Right hindlimb (tissue), 1 donor: ENCODE data around the gene CCZ1.
"Not testable (repeated sequence)": the region's sequence is repeated elsewhere in the genome, so short reads cannot be mapped to it uniquely, and the experiment has no call there.

Experiments used
- DNase-seq: peaks from one replicate; pipeline ENCODE4 v3.0.0-alpha.2; 2018

Gene CCZ1

GRCh38 chr7:5916529-5916928 lies 18.0 kb downstream of the CCZ1 start:
- not testable (repeated sequence) for DNase-seq

- not testable (repeated sequence) for DNase-seq
Observed at GRCh38 chr7:5924180-5924579, 25.6 kb downstream of the CCZ1 start.

GRCh38 chr7:5924630-5925029 lies 26.1 kb downstream of the CCZ1 start:
- DNase-seq: not testable (repeated sequence)

GRCh38 chr7:5926263-5926870 lies 27.8 kb downstream of the CCZ1 start:
- not testable (repeated sequence) for DNase-seq

GRCh38 chr7:5930290-5930689 lies 31.8 kb downstream of the CCZ1 start:
- DNase-seq: not testable (repeated sequence)

GRCh38 chr7:5931250-5931649 lies 32.7 kb downstream of the CCZ1 start:
- DNase-seq: not testable (repeated sequence)

GRCh38 chr7:5931905-5932644 lies 33.5 kb downstream of the CCZ1 start:
- not testable (repeated sequence) for DNase-seq

GRCh38 chr7:5934945-5935450 lies 36.5 kb downstream of the CCZ1 start:
- DNase-seq: not testable (repeated sequence)

GRCh38 chr7:5963205-5963604 lies 64.7 kb downstream of the CCZ1 start:
- not testable (repeated sequence) for DNase-seq

- not testable (repeated sequence) for DNase-seq
Observed at GRCh38 chr7:5963810-5964209, 65.3 kb downstream of the CCZ1 start.

GRCh38 chr7:5970347-5970911 lies 71.9 kb downstream of the CCZ1 start, which contains the start of gene RSPH10B:
Gene RSPH10B, minus strand, starts transcription at chr7:5970689. Its CDS starts 3,573 bp downstream, at chr7:5967116.
- not testable (repeated sequence) for DNase-seq

GRCh38 chr7:5973580-5973979 lies 75.0 kb downstream of the CCZ1 start:
- DNase-seq: not testable (repeated sequence)
